Suppressor macrophage treated with lipopolysaccharide for 1 hour (primary cell): ENCODE results near the gene FGF18.
"Not testable (repeated sequence)": the region's sequence is repeated elsewhere in the genome, so short reads cannot be mapped to it uniquely, and the experiment has no call there.

Experiments
- DNase-seq, 3 donors: peaks; one replicate each; pipeline ENCODE4 v3.0.0-alpha.2; 2020 to 2022

The FGF18 gene

DNA sequence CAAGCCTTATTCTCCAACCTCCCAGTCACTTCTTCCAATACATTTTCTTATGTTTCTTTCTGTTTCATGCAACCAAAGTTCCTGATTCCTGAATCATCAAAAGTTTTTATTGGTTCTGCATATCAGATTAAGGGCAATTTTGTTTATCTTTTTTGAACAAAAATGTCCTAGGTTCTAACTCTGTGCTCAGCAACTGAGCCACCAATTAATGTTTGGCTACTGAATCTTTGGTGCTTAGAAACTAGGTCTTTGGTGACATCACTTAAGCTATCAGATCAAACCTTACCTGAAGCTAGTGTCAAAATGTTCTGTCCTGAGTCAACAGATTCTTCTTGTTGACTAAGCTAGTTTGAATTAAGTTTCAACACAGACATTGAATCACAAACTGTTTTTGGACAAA, 56.1 kb downstream of the FGF18 start:
- no peak for DNase-seq

DNA sequence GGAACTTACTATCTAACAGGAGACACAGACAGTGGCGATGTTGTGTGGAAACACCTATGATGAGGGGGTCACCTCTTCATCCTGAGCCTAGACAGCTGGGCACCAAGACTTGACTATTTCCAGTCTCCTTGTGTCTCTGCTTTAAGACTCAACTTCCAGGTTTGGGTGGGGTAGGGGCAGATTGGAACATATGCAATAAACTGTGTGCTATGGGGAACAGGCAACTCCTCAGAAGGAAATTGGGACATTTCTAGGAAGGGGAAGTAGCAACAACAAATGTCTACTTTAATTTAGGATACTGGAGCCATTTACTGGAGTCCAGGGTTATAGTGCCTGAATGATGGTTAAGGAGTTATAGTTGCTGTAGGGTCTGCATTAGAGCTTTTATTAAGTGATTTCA, 57.3 kb downstream of the FGF18 start:
- DNase-seq = peak; percentile 18 to 29 (median 25)

DNA sequence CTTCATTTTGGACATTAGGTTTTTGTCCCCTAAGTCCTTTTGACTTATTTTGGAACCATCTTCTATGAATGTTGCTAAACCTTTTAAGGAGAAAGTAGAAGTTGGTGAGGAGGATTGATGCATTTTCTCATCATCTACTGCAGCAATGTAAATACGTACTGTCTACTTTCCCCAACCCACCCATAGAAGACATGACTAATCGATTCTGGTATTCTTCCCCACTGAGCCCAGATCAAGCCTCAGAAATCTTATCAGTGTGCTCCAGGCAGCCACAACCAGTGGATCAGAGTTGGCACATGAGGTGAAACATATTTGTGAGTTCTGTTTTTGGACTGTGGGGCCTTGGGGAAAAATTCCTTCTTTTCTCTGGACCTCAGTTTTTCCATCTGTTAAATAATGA, 57.7 kb downstream of the FGF18 start:
- DNase-seq = no peak

GRCh38 chr5:171477666-171478065, 58.2 kb downstream of the FGF18 start:
- no peak for DNase-seq

- DNase-seq = peak in 1 of 3 donors; percentile 25
Observed at GRCh38 chr5:171478946-171479775, 59.7 kb downstream of the FGF18 start.

GRCh38 chr5:171479776-171480125, 60.3 kb downstream of the FGF18 start:
- no peak for DNase-seq

- no peak for DNase-seq
Observed at GRCh38 chr5:171480239-171480638, 60.8 kb downstream of the FGF18 start.

GRCh38 chr5:171481571-171482433, 62.4 kb downstream of the FGF18 start:
- DNase-seq = peak; percentile 55 to 66 (median 58)

DNA sequence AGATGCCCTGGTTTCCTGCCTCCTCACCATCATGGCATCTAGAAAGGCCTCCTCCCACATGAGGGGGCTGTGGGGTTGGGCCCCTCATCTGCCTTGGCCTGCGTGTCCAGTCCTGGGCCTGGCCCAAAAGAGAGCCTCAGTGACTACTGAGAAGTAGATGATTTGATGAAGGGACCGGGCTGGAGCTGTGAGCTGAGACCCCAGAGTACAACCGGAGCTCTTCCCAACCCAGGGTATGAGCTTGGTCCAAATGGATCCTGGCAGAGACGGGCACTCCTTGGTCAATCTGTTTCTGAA, 62.9 kb downstream of the FGF18 start:
- DNase-seq = no peak

DNA sequence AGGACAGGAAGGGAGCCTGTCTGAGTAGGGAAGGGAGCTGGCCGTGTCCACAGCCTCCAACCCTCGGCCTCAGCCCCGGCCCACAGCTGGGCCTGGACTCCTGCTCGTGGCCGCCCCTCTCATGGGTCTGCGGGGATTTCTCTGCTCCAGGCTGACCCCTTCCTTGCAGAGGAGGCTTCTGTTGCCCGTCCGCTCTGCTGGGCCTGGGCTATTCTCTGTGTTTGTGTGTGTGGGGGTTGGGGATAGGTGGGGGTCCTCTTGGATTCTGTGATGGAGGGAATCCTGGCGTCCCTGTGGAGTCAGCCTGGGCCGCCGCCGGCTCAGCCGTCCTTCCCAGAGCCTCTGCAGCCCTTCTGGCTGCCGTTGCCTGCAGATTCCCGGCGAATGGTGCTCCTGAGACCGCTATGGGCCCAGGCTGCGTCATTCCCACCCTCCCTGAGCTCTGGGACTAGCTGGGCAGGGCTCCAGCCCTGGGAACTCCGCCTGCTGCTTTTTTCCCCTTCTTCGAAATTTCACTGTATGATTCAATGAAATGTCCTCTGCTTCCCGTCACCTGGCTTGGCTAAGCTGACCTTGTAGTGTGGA, 64.2 kb downstream of the FGF18 start:
- DNase-seq = no peak

DNA sequence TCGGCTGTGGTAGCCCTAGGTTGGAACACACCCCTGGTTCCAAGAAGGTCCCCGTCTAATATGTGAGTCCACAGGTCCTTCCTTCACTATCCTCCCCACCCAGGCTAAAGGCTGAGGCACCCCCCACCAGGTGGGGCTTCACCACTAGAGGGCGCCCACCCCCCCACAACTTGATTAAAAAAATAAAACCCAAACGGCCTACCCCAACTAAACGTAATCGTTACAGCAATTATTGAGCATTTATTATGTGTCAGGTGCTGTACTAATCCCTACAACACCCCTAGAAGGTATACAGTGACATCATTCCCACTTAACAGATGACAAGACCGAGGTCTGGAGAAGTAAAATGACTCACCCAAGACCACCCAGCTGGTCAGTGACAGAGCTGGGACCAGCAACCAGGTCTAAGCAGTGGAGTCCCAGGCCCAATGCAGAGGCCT, 65.0 kb downstream of the FGF18 start:
- DNase-seq = peak in 2 of 3 donors; percentile 57 to 73

DNA sequence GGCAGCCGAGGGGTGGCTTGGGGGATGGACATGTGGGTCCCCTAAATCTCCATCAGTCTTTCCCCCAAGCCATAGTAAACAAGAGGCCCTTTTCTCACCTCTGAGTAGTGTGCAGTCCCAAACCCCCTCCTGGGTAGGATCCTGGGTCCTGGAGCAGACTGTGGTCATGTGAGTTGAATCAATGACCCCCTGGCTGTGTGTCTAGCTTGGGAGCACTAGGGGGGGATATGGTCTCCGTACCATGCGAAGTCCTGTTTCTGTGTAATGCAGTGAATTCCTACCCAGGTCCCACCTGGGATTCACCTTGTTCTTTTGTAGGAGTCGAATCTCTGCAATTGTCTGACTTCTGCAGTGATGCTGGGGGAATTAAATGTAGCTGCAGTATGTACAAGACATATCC, 66.2 kb downstream of the FGF18 start:
- no peak for DNase-seq

DNA sequence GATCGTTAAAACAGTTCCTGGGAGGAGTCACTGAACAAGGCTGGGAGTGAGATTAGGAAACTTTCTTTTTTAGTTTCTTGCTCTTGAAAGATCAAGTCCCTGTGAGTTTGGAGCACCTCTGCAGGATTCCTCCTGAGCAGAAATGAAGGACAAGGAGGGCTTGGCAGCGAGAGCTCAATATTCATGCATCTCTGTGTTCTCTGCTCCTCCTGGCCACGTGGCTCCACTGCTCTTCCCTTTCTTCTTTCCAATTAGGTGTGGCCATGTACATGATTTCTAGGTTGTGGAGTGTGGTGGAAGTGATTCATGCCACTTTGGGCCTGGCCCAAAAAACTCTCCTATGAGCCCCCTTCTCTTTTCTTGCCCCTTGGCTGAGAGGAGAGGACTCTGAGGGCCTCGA, 67.2 kb downstream of the FGF18 start:
- DNase-seq = no peak

DNA sequence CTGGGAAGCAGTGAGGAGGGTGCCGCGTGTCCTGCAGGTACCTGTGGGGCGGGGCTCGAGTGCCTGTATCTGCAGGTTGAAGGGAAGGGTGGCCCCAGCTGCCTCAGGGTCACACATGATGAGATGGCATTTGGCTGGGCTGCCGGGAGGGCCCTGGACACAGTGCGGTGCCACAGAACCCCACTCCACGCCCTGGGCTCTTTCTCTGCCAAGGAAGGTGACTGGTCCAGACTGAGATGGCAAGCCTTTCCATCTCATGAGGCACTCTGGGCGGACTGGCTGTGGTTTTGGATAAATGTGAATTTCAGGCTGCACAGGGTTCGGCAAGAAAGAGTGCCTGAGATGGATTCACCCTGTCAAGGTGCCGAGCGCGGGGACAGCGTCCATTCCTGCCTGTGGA, 69.4 kb downstream of the FGF18 start:
- no peak for DNase-seq

- no peak for DNase-seq
Observed at GRCh38 chr5:171492781-171493180, 73.3 kb downstream of the FGF18 start.

GRCh38 chr5:171493646-171494393, 74.4 kb downstream of the FGF18 start:
- no peak for DNase-seq

- peak in 2 of 3 donors; percentile 22 to 38 for DNase-seq
Observed at GRCh38 chr5:171494452-171495121, 75.1 kb downstream of the FGF18 start.

DNA sequence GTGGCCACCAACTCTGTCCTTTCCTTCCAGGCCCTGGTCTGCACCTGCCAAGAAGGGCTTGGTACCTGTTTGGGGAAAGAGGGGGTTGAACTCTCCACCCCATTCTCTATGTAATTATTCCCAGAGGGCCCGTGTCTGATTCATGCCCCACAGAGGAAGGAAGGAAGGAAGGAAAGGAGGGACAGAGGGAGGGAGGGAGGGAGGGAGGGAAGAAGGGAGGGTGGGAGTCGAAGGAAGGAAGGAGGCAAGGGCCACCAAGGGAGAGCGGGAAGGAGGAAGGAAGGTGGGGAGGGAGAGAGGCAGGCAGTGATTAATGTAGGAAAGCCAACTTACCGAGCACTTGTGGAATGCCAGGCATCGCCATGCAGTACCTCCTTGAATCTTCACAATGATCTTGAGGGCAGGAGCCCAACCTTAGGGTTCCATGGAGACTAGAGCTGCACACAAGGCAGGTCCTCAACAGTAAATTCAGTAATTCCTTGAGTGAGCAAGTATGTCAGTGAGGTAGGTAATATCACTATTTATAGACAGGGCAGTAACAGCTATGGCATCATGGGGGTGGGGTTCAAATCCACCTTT, 75.8 kb downstream of the FGF18 start:
- no peak for DNase-seq

- DNase-seq = no peak
Observed at GRCh38 chr5:171496456-171496855, 77.0 kb downstream of the FGF18 start.

DNA sequence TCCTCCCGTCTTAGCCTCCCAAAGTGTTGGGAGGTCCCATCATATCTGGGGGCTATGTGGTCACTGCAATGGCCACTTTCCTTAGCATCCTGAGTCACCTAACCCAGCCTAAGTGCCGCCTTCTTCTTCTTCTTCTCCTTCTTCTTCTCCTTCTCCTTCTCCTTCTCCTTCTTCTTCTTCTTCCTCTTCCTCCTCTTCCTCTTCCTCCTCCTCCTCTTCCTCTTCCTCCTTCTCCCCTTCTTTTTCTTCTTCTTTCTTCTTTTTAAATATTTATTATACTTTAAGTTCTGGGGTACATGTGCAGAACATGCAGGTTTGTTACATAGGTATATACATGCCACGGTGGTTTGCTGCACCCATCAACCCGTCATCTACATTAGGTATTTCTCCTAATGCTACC, 78.0 kb downstream of the FGF18 start:
- not testable (repeated sequence) for DNase-seq

DNA sequence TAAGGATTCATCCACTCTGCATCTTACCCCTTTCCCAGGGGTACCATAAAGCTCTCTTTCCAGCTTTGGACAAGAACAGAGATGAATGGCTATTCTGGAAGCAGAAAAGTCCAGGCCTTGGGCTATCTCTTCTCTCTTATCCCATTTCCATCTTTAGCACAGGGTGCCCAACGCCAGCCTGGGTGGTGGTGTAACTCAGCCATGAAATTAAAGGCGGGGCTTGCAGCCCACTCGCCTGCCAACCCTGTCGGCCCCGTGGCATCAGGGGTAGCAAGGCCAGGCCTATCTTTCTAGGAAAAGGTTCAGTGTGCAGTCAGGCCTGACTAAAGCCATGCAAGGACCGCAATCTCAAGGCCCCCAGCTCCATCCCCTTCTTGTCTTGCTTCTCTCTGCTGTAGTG, 78.7 kb downstream of the FGF18 start:
- no peak for DNase-seq

DNA sequence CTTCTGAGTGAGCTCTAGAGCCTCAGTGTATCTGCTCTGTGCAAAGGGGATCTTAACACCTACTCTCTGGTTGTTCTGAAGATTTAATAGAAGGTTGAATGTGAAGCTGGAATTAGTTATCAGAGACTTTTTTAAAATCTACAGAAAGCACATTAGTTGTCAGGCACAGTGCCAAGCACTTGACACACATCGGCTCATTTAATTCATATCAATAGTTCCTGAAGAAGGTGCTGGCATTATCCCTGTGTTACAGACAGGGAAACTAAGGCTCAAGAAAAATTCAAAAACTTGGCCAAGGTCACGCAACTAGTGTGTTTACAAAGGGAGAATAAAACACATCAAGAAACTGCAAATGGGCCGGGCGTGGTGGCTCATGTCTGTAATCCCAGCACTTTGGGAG, 80.2 kb downstream of the FGF18 start:
- DNase-seq = no peak
